Activated naive CD8-positive, alpha-beta T cell treated with anti-CD3 and anti-CD28 coated beads, Interleukin-2, amount 10 ng/mL, durations not matched to agents 7 days and 5 days (primary cell): ENCODE data around the gene TCIRG1. TPM values are rescaled to one million over a fixed set of nuclear protein-coding genes. Genes with fewer than 3 reads are reported as not detected.

Source experiments
- ATAC-seq: fragments of 150-1000 bp; cut with Tn5 transposase; one replicate; pipeline ENCODE4 v1.10.0; 2021; ENCODE audit warnings: low read depth, moderate library complexity
- POLR2A ChIA-PET: fragments of 350-600 bp; sonication (Branson Sonifier 250); formaldehyde crosslinking; loops from one replicate; lab custom pipeline; 2021; ENCODE audit warnings: antibody characterized with exemption; lab: Charles Lee
- DNase-seq: peaks from one replicate; pipeline ENCODE4 v3.0.0; 2021
- H3K27ac Mint-ChIP-seq: one replicate; pipeline ENCODE4 v1.8.0; 2022; ENCODE audit warnings: mild to moderate bottlenecking, mixed read lengths
- H3K27me3 Mint-ChIP-seq: one replicate; pipeline ENCODE4 v1.8.0; 2022; ENCODE audit warnings: mild to moderate bottlenecking, moderate library complexity, mixed read lengths
- H3K36me3 Mint-ChIP-seq: one replicate; pipeline ENCODE4 v1.8.0; 2021; ENCODE audit warnings: mild to moderate bottlenecking, mixed read lengths
- H3K4me1 Mint-ChIP-seq: one replicate; pipeline ENCODE4 v1.8.0; 2021; ENCODE audit warnings: mixed read lengths
- H3K4me3 Mint-ChIP-seq: one replicate; pipeline ENCODE4 v1.8.0; 2022; ENCODE audit warnings: mild to moderate bottlenecking, moderate library complexity, mixed read lengths
- H3K9me3 Mint-ChIP-seq: one replicate; pipeline ENCODE4 v1.8.0; 2021; ENCODE audit warnings: mixed read lengths
- total RNA-seq, 2 experiments: library from RNA; stranded (reverse); gene quantifications; one replicate each; pipeline ENCODE4 v1.2.3, GENCODE V29; 2021

The TCIRG1 gene
- total RNA-seq, 2 experiments from 2014 or later = 297 to 308 TPM

GRCh38 chr11:68030318-68031143 is 8.3 kb upstream of the TCIRG1 start, which contains the start of gene NDUFS8:
TSS of gene NDUFS8 (plus strand) at chr11:68030681. CDS start at chr11:68032152, 1,471 bp downstream.
- H3K36me3 Mint-ChIP-seq = peaks cover 7% of the 10 kb centered on the region
- H3K9me3 Mint-ChIP-seq = no peaks in the 10 kb centered on the region
- POLR2A ChIA-PET = interaction anchor here (0.6 to 2.5 kb wide), 2 partner anchors 9 to 95 kb away, joined by 4 to 15 read pairs; partner anchors contain the start of gene TCIRG1
- H3K27ac Mint-ChIP-seq = peak within 1 kb of the TSS; percentile 98
- peaks cover 21% of the 10 kb centered on the region for H3K4me1 Mint-ChIP-seq
- peak within 1 kb of the TSS; percentile 97 for H3K4me3 Mint-ChIP-seq
- DNase-seq (peak; percentile 95), ATAC-seq (peak; percentile 97)
- H3K27me3 Mint-ChIP-seq = no peaks in the 10 kb centered on the region

GRCh38 chr11:68031144-68031464 is 7.7 kb upstream of the TCIRG1 start:
- Mint-ChIP-seq H3K36me3 (peaks cover 7% of the 10 kb centered on the region), H3K4me3 (peak overlapping the region; percentile 97), H3K27me3 (no peaks in the 10 kb centered on the region), H3K27ac (peak overlapping the region; percentile 98), H3K9me3 (no peaks in the 10 kb centered on the region), H3K4me1 (peaks cover 21% of the 10 kb centered on the region)
- ATAC-seq = no peak
- no peak for DNase-seq
- POLR2A ChIA-PET = interaction anchor here (2.5 kb wide), 1 partner anchor 9 kb away, joined by 15 read pairs; the partner anchor contains the start of gene TCIRG1

GRCh38 chr11:68032003-68032402 is 6.8 kb upstream of the TCIRG1 start:
- peak overlapping the region; percentile 97 for H3K4me3 Mint-ChIP-seq
- POLR2A ChIA-PET = interaction anchor here (2.5 kb wide), 1 partner anchor 8 kb away, joined by 15 read pairs; the partner anchor contains the start of gene TCIRG1
- DNase-seq (no peak), ATAC-seq (no peak)
- peak overlapping the region; percentile 98 for H3K27ac Mint-ChIP-seq
- no peaks in the 10 kb centered on the region for H3K27me3 Mint-ChIP-seq
- no peaks in the 10 kb centered on the region for H3K9me3 Mint-ChIP-seq
- peaks cover 7% of the 10 kb centered on the region for H3K36me3 Mint-ChIP-seq
- peaks cover 23% of the 10 kb centered on the region for H3K4me1 Mint-ChIP-seq

GRCh38 chr11:68032997-68033707 is 5.7 kb upstream of the TCIRG1 start:
- ATAC-seq = no peak
- POLR2A ChIA-PET = no interaction called here

GRCh38 chr11:68033708-68034045 is 5.1 kb upstream of the TCIRG1 start:
- POLR2A ChIA-PET = no interaction called here
- ATAC-seq (no peak), DNase-seq (no peak)
- Mint-ChIP-seq H3K9me3 (no peaks in the 10 kb centered on the region), H3K27me3 (no peaks in the 10 kb centered on the region), H3K4me3 (no peak overlapping the region), H3K4me1 (peaks cover 29% of the 10 kb centered on the region), H3K36me3 (peaks cover 5% of the 10 kb centered on the region), H3K27ac (no peak overlapping the region)

More at GRCh38 chr11:68032997-68033707, 5.7 kb upstream of the TCIRG1 start:
- no peaks in the 10 kb centered on the region for H3K9me3 Mint-ChIP-seq
- H3K4me1 Mint-ChIP-seq = peaks cover 30% of the 10 kb centered on the region
- H3K36me3 Mint-ChIP-seq = peaks cover 5% of the 10 kb centered on the region
- H3K27me3 Mint-ChIP-seq = no peaks in the 10 kb centered on the region
- no peak overlapping the region for H3K4me3 Mint-ChIP-seq
- H3K27ac Mint-ChIP-seq = no peak overlapping the region
- no peak for DNase-seq

- Mint-ChIP-seq H3K4me3 (no peak overlapping the region), H3K27me3 (no peaks in the 10 kb centered on the region), H3K36me3 (peaks cover 5% of the 10 kb centered on the region), H3K4me1 (peaks cover 22% of the 10 kb centered on the region), H3K9me3 (no peaks in the 10 kb centered on the region), H3K27ac (peak overlapping the region; percentile 47)
- DNase-seq (no peak), ATAC-seq (no peak)
- POLR2A ChIA-PET = interaction anchor here (0.7 kb wide), 1 partner anchor 85 kb away, joined by 4 read pairs; no protein-coding TSS in a partner anchor
These were observed 3.5 kb upstream of the TCIRG1 start for GRCh38 chr11:68035266-68035876.

GRCh38 chr11:68036141-68036716 is 2.6 kb upstream of the TCIRG1 start:
- DNase-seq (no peak), ATAC-seq (no peak)
- POLR2A ChIA-PET = interaction anchor here (0.6 to 3.2 kb wide), 3 partner anchors 11 to 64 kb away, joined by 3 to 12 read pairs (median 4); partner anchors contain the start of gene UNC93B1
- peaks cover 22% of the 10 kb centered on the region for H3K4me1 Mint-ChIP-seq
- H3K4me3 Mint-ChIP-seq = no peak overlapping the region
- H3K27ac Mint-ChIP-seq = peak overlapping the region; percentile 97
- H3K9me3 Mint-ChIP-seq = no peaks in the 10 kb centered on the region
- no peaks in the 10 kb centered on the region for H3K27me3 Mint-ChIP-seq
- peaks cover 5% of the 10 kb centered on the region for H3K36me3 Mint-ChIP-seq

- DNase-seq = peak; percentile 56
- POLR2A ChIA-PET = interaction anchor here (0.6 to 3.2 kb wide), 5 partner anchors 8 to 63 kb away, joined by 3 to 12 read pairs (median 4); partner anchors contain the start of gene UNC93B1
These were observed 2.0 kb upstream of the TCIRG1 start for GRCh38 chr11:68036717-68037239.

GRCh38 chr11:68037411-68038225 is 1.2 kb upstream of the TCIRG1 start:
- DNase-seq = no peak
- POLR2A ChIA-PET = interaction anchor here (0.7 to 3.2 kb wide), 3 partner anchors 9 to 39 kb away, joined by 3 to 12 read pairs (median 4); partner anchors contain the start of gene UNC93B1
- Mint-ChIP-seq H3K9me3 (no peaks in the 10 kb centered on the region), H3K36me3 (peaks cover 2% of the 10 kb centered on the region), H3K4me3 (peak overlapping the region; percentile 63), H3K27ac (peak overlapping the region; percentile 97), H3K27me3 (no peaks in the 10 kb centered on the region), H3K4me1 (peaks cover 20% of the 10 kb centered on the region)
- no peak for ATAC-seq

More at GRCh38 chr11:68036717-68037239, 2.0 kb upstream of the TCIRG1 start:
- H3K4me3 Mint-ChIP-seq = peak overlapping the region; percentile 63
- H3K36me3 Mint-ChIP-seq = peaks cover 3% of the 10 kb centered on the region
- ATAC-seq = peak; percentile 44
- peaks cover 20% of the 10 kb centered on the region for H3K4me1 Mint-ChIP-seq
- peak overlapping the region; percentile 97 for H3K27ac Mint-ChIP-seq
- no peaks in the 10 kb centered on the region for H3K9me3 Mint-ChIP-seq
- no peaks in the 10 kb centered on the region for H3K27me3 Mint-ChIP-seq

GRCh38 chr11:68038226-68038717 is 553 bp upstream of the TCIRG1 start:
- ATAC-seq (no peak), DNase-seq (no peak)
- H3K4me1 Mint-ChIP-seq = peaks cover 20% of the 10 kb centered on the region
- peak overlapping the region; percentile 97 for H3K4me3 Mint-ChIP-seq
- peaks cover 2% of the 10 kb centered on the region for H3K36me3 Mint-ChIP-seq
- POLR2A ChIA-PET = interaction anchor here (1.2 to 3.2 kb wide), 3 partner anchors 35 to 40 kb away, joined by 3 to 12 read pairs (median 4); partner anchors contain the start of gene UNC93B1
- H3K27me3 Mint-ChIP-seq = no peaks in the 10 kb centered on the region
- peak overlapping the region; percentile 30 for H3K27ac Mint-ChIP-seq
- no peaks in the 10 kb centered on the region for H3K9me3 Mint-ChIP-seq

GRCh38 chr11:68039526-68040086 is 781 bp downstream of the TCIRG1 start:
- H3K9me3 Mint-ChIP-seq = no peaks in the 10 kb centered on the region
- H3K27ac Mint-ChIP-seq = peak overlapping the region; percentile 96
- no peaks in the 10 kb centered on the region for H3K36me3 Mint-ChIP-seq
- peaks cover 20% of the 10 kb centered on the region for H3K4me1 Mint-ChIP-seq
- DNase-seq = no peak
- peak overlapping the region; percentile 97 for H3K4me3 Mint-ChIP-seq
- no peaks in the 10 kb centered on the region for H3K27me3 Mint-ChIP-seq
- POLR2A ChIA-PET = interaction anchor here (0.7 to 3.2 kb wide), 6 partner anchors 9 to 1772 kb away, joined by 3 to 15 read pairs (median 3); partner anchors contain the start of genes NDUFS8 and UNC93B1
- peak; percentile 1 for ATAC-seq
